K562 (cell line): ENCODE data around the gene RARRES2. TPM values are rescaled to one million over a fixed set of nuclear protein-coding genes. Genes with fewer than 3 reads are reported as not detected.

Experiments
- FOS ChIP-seq: IDR thresholded peaks from 3 replicates; pipeline ENCODE4 v1.6.1; 2011; ENCODE audit not compliant: insufficient read length; ENCODE audit errors: extremely low read depth
- FOXA3 ChIP-seq, 2 experiments: fragments of 450-650 bp in 1 of 2; sonication (generic) in 1 of 2; formaldehyde crosslinking; IDR thresholded peaks in 1 of 2; conservative IDR thresholded peaks in 1 of 2; 2 replicates each; pipeline versions ENCODE4 v1.4.0 to v1.8.0; 2020 to 2022; ENCODE audit warnings: mild to moderate bottlenecking in 2 of 2, missing genetic modification reagents in 1 of 2
- GABPB2 ChIP-seq: fragments of 250-450 bp; sonication (Bioruptor Pico); conservative IDR thresholded peaks from 2 replicates; pipeline ENCODE4 v1.5.1; 2021; ENCODE audit warnings: mild to moderate bottlenecking
- HNRNPLL ChIP-seq: fragments of 200-400 bp; formaldehyde crosslinking; IDR thresholded peaks from 2 replicates; pipeline ENCODE4 v1.6.1; 2017; ENCODE audit warnings: low read length, low read depth, mild to moderate bottlenecking; ENCODE audit not compliant: poor library complexity, severe bottlenecking
- KDM5B ChIP-seq: fragments of 200-600 bp; sonication (generic); IDR thresholded peaks from 2 replicates; pipeline ENCODE4 v1.6.1; 2012; ENCODE audit warnings: low read depth, mild to moderate bottlenecking, moderate library complexity, low read length, control low read depth, inconsistent platforms; ENCODE audit not compliant: insufficient replicate concordance
- LEF1 ChIP-seq: fragments of 450-650 bp; IDR thresholded peaks from 2 replicates; pipeline ENCODE4 v1.6.1; 2016; ENCODE audit warnings: mild to moderate bottlenecking
- MIER1 ChIP-seq: fragments of 450-650 bp; IDR thresholded peaks from 2 replicates; pipeline ENCODE4 v1.6.1; 2016; ENCODE audit warnings: antibody characterized with exemption, mild to moderate bottlenecking, low read depth
- MYBL2 ChIP-seq, 2 experiments: fragments of 450-650 bp in 1 of 2; sonication (generic) in 1 of 2; formaldehyde crosslinking in 1 of 2; IDR thresholded peaks; 2 replicates each; pipeline versions ENCODE4 v1.6.1 to v1.8.1; 2017 to 2022; ENCODE audit warnings: borderline replicate concordance in 1 of 2, inconsistent platforms in 1 of 2, low read depth in 1 of 2, mild to moderate bottlenecking in 1 of 2, missing genetic modification reagents in 1 of 2, moderate library complexity in 1 of 2
- NCOA6 ChIP-seq: fragments of 450-650 bp; IDR thresholded peaks from 2 replicates; pipeline ENCODE4 v1.6.1; 2017; ENCODE audit warnings: mild to moderate bottlenecking
- NFE2 ChIP-seq: IDR thresholded peaks from 2 replicates; pipeline ENCODE4 v1.6.1; 2014; ENCODE audit warnings: antibody characterized with exemption, low read depth
- POLR3G ChIP-seq: IDR thresholded peaks from 2 replicates; pipeline ENCODE4 v1.6.1; 2011; ENCODE audit not compliant: insufficient read length, insufficient replicate concordance; ENCODE audit errors: extremely low read depth
- PRMT5 ChIP-seq: sonication (generic); formaldehyde crosslinking; IDR thresholded peaks from 2 replicates; pipeline ENCODE4 v1.5.0; 2020; ENCODE audit warnings: missing genetic modification reagents
- RHOXF2B ChIP-seq: fragments of 250-450 bp; sonication (Bioruptor Pico); conservative IDR thresholded peaks from 2 replicates; pipeline ENCODE4 v1.5.1; 2021
- SIN3A ChIP-seq, 2 experiments: fragments of 150-350 bp in 1 of 2; IDR thresholded peaks; 2 replicates each; pipeline ENCODE4 v1.6.1; 2011 to 2016; ENCODE audit warnings: borderline replicate concordance in 2 of 2, low read depth in 2 of 2, low read length in 2 of 2, mild to moderate bottlenecking in 2 of 2, moderate library complexity in 2 of 2; ENCODE audit not compliant: control insufficient read depth in 1 of 2
- SMAD4 ChIP-seq: fragments of 250-450 bp; sonication (Bioruptor Pico); conservative IDR thresholded peaks from 2 replicates; pipeline ENCODE4 v1.8.0; 2021; ENCODE audit warnings: inconsistent platforms, mild to moderate bottlenecking, moderate library complexity
- SRSF3 ChIP-seq: fragments of 200-400 bp; formaldehyde crosslinking; IDR thresholded peaks from 2 replicates; pipeline ENCODE4 v1.6.1; 2016; ENCODE audit warnings: mild to moderate bottlenecking, low read length, moderate library complexity; ENCODE audit not compliant: insufficient read depth
- ZEB2 ChIP-seq: fragments of 450-650 bp; IDR thresholded peaks from 2 replicates; pipeline ENCODE4 v1.6.1; 2016
- ZKSCAN8 ChIP-seq: fragments of 200-800 bp; sonication (Bioruptor generic); IDR thresholded peaks from 2 replicates; pipeline ENCODE4 v1.6.1; 2016; ENCODE audit warnings: missing genetic modification characterization, missing compliant biosample characterization
- ZNF316 ChIP-seq: fragments of 450-650 bp; IDR thresholded peaks from 2 replicates; pipeline ENCODE4 v1.6.1; 2016
- polyA plus RNA-seq, 8 experiments: library from polyadenylated mRNA; depleted of rRNA in 4 of 8; stranded (reverse) in 5 of 8; unstranded in 3 of 8; fragments of >200 nt; fragmentation: Nextera tagmentation in 2 of 8; fragmentation: Illumina TruSeq in 1 of 8; extraction: Ambion mirVana in 2 of 8; extraction: Trizol in 1 of 8; gene quantifications; 2 replicates each; pipeline versions ENCODE4 v1.2.1 to v1.2.3, GENCODE V29; 2011 to 2014; ENCODE audit warnings: inconsistent platforms in 1 of 8, missing spikeins in 1 of 8
- total RNA-seq, 7 experiments: library from RNA; depleted of rRNA in 6 of 7; stranded (reverse); fragments of >200 nt in 6 of 7; fragmentation: Illumina TruSeq in 2 of 7; extraction: Trizol in 2 of 7; gene quantifications; 2 replicates each; pipeline versions ENCODE4 v1.2.1 to v1.2.3, GENCODE V29; 2011 to 2021; ENCODE audit warnings: low replicate concordance in 1 of 7
- TF ChIP-seq, protein P1 (sequence below): fragments of 450-650 bp; IDR thresholded peaks from 2 replicates; pipeline ENCODE4 v1.6.1; 2016; ENCODE audit warnings: antibody characterized with exemption
- TF ChIP-seq, protein P2 (sequence below), 2 experiments: fragments of 250-450 bp in 1 of 2; fragments of 450-650 bp in 1 of 2; sonication (Bioruptor Pico) in 1 of 2; IDR thresholded peaks; 2 replicates each; pipeline versions ENCODE4 v1.6.1 to v1.8.0; 2016 to 2021; ENCODE audit warnings: mild to moderate bottlenecking in 2 of 2, moderate library complexity in 2 of 2, missing compliant biosample characterization in 1 of 2, missing genetic modification characterization in 1 of 2
- TF ChIP-seq, protein P3 (sequence below), 2 experiments: fragments of 450-650 bp in 1 of 2; sonication (generic) in 1 of 2; formaldehyde crosslinking in 1 of 2; IDR thresholded peaks in 1 of 2; conservative IDR thresholded peaks in 1 of 2; 2 replicates each; pipeline versions ENCODE4 v1.6.1 to v1.8.1; 2016 to 2023; ENCODE audit warnings: mild to moderate bottlenecking in 2 of 2, moderate library complexity in 2 of 2, inconsistent platforms in 1 of 2, missing genetic modification reagents in 1 of 2
- TF ChIP-seq, protein P4 (sequence below): sonication (generic); formaldehyde crosslinking; IDR thresholded peaks from 2 replicates; pipeline ENCODE4 v1.8.0; 2022; ENCODE audit warnings: missing genetic modification reagents, mild to moderate bottlenecking, moderate library complexity, borderline replicate concordance

The RARRES2 gene
- total and polyA plus RNA-seq, 9 of the 15 experiments (the other 6 are each of a cell fraction or from before 2014, with no cell fraction given): 0.11 to 1.7 (median 0.23) TPM; not detected in 6

DNA sequence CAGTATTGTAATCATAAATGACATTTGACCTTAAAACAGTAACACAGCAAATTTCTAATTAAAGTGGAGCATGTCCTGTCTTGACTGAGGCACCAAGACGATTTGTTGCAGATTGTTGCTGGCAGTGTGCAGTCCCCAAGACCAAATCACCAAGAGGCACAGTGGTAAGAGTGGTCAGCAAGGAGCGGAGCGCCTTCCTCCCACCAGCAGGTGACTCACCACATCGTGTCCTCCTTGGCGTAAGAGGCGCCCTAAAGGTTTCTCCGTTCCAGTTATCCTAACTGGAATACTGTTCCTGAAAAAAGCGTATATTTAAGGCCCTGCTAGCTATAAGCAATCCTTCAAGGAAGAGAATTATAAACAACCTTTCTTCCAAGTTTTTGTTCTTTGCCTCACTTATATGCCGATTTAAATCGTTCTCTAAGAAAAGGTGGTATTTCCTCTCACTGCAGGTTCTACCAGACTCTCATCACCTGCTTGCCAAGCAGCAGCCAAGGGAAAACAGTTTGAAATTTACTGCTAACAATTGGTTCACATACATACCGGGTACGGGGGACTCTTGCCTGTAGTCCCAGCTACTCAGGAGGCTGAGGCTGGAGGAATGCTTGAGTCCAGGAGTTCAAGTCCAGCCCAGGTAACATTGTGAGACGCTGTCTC lies 16.5 kb upstream of the RARRES2 start (continued):
- no peak for TF ChIP-seq MIER1
- TF ChIP-seq SIN3A (IDR thresholded peaks at IDR 0.05; ENCODE audit: borderline replicate concordance in 2 of 2, control insufficient read depth in 1 of 2, low read depth in 2 of 2, low read length in 2 of 2): no peak
- TF ChIP-seq GABPB2 (CRISPR knock-in tag): no peak
- no peak for TF ChIP-seq SRSF3
- no peak for TF ChIP-seq MYBL2 (IDR thresholded peaks at IDR 0.05; ENCODE audit: low read depth)
- no peak for TF ChIP-seq MYBL2 (CRISPR knock-in tag; IDR thresholded peaks at IDR 0.05; ENCODE audit: borderline replicate concordance)
- TF ChIP-seq ZEB2: peak; percentile 26; the same call in 1 of the 2 replicates
- TF ChIP-seq ZKSCAN8: no peak
- TF ChIP-seq, protein P1, sequence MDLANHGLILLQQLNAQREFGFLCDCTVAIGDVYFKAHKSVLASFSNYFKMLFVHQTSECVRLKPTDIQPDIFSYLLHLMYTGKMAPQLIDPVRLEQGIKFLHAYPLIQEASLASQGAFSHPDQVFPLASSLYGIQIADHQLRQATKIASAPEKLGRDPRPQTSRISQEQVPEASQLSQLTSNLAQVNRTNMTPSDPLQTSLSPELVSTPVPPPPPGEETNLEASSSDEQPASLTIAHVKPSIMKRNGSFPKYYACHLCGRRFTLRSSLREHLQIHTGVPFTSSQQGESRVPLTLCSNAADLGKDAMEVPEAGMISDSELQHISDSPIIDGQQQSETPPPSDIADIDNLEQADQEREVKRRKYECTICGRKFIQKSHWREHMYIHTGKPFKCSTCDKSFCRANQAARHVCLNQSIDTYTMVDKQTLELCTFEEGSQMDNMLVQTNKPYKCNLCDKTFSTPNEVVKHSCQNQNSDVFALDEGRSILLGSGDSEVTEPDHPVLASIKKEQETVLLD: no peak; the same call in 1 of the 2 replicates
- TF ChIP-seq, protein P2, sequence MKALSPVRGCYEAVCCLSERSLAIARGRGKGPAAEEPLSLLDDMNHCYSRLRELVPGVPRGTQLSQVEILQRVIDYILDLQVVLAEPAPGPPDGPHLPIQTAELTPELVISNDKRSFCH (CRISPR knock-in tag; IDR thresholded peaks at IDR 0.05): no peak
- TF ChIP-seq, protein P2 (tag; IDR thresholded peaks at IDR 0.05): 0 out of 2 replicates have a peak, but pooled peaks have one; percentile 58
- TF ChIP-seq RHOXF2B: no peak
- no peak for TF ChIP-seq ZNF316
- peak; percentile 77 for TF ChIP-seq HNRNPLL
- no peak for TF ChIP-seq POLR3G
- TF ChIP-seq NCOA6: no peak
- TF ChIP-seq FOXA3 (CRISPR knock-in tag; conservative IDR thresholded peaks at IDR 0.05 in 1 of 2, IDR thresholded peaks at IDR 0.05 in 1 of 2): no peak
- TF ChIP-seq FOS: peak; percentile 28
- TF ChIP-seq KDM5B: no peak
- peak; percentile 3; the same call in 1 of the 2 replicates for TF ChIP-seq NFE2
- TF ChIP-seq PRMT5: no peak
- TF ChIP-seq, protein P3, sequence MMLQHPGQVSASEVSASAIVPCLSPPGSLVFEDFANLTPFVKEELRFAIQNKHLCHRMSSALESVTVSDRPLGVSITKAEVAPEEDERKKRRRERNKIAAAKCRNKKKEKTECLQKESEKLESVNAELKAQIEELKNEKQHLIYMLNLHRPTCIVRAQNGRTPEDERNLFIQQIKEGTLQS (IDR thresholded peaks at IDR 0.05): peak; percentile 90
- TF ChIP-seq, protein P3 (CRISPR knock-in tag; conservative IDR thresholded peaks at IDR 0.05): no peak; the same call in 1 of the 2 replicates
- TF ChIP-seq, protein P4, sequence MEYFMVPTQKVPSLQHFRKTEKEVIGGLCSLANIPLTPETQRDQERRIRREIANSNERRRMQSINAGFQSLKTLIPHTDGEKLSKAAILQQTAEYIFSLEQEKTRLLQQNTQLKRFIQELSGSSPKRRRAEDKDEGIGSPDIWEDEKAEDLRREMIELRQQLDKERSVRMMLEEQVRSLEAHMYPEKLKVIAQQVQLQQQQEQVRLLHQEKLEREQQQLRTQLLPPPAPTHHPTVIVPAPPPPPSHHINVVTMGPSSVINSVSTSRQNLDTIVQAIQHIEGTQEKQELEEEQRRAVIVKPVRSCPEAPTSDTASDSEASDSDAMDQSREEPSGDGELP (CRISPR knock-in tag): peak; percentile 41; the same call in 1 of the 2 replicates
- TF ChIP-seq LEF1: 0 out of 2 replicates have a peak, but pooled peaks have one; percentile 19
- TF ChIP-seq SMAD4 (CRISPR knock-in tag): 0 out of 2 replicates have a peak, but pooled peaks have one; percentile 12
